Psoas muscle (tissue), 8 donors: ENCODE measurements around the gene TP53TG3. TPM values are rescaled to one million over a fixed set of nuclear protein-coding genes. Genes with fewer than 3 reads are reported as not detected.
"Not testable (repeated sequence)": the region's sequence is repeated elsewhere in the genome, so short reads cannot be mapped to it uniquely, and the experiment has no call there.

Experiments
- ATAC-seq, 4 donors: fragments of 200-7000 bp; cut with Tn5 transposase; one replicate each; pipeline ENCODE4 v1.9.1; 2020; ENCODE audit warnings: moderate library complexity in 3 of 4, mild to moderate bottlenecking in 2 of 4
- DNase-seq, 2 donors: peaks; one replicate each; pipeline ENCODE4 v3.0.0-alpha.2; 2020
- H3K27ac ChIP-seq: fragments of 200-600 bp; one replicate; pipeline ENCODE4 v1.8.0; 2022
- H3K27me3 ChIP-seq, 3 donors: fragments of 200-600 bp in 1 of 3; one replicate each; pipeline versions ENCODE4 v1.6.1 to v1.8.0; 2013 to 2022; ENCODE audit warnings: low read length in 2 of 3, mild to moderate bottlenecking in 2 of 3, moderate library complexity in 1 of 3; ENCODE audit not compliant: insufficient read depth in 3 of 3
- H3K36me3 ChIP-seq, 2 donors: fragments of 200-600 bp in 1 of 2; one replicate each; pipeline versions ENCODE4 v1.6.1 to v1.8.0; 2013 to 2022; ENCODE audit warnings: low read depth in 1 of 2, mild to moderate bottlenecking in 1 of 2, moderate library complexity in 1 of 2; ENCODE audit not compliant: insufficient read depth in 1 of 2
- H3K4me1 ChIP-seq: fragments of 200-600 bp; one replicate; pipeline ENCODE4 v1.8.0; 2022
- H3K4me3 ChIP-seq: fragments of 200-600 bp; one replicate; pipeline ENCODE4 v1.8.0; 2022; ENCODE audit warnings: mild to moderate bottlenecking
- H3K9me3 ChIP-seq: fragments of 200-600 bp; one replicate; pipeline ENCODE4 v1.8.0; 2022
- WGBS, 3 donors: extraction: QIAGEN DNeasy Blood & Tissue Kit; methylation state at CpG; one replicate each; pipeline versions ENCODE4 v1.1.6 to v1.1.7; 2013; 5-methylcytosine and 5-hydroxymethylcytosine counted together
- intact Hi-C, 2 donors: fragments of 100-400 bp; cut with DNase I; formaldehyde crosslinking; loops; one replicate each; pipeline versions ENCODE4 v1.11.0 to v1.14.2; 2022
- long read RNA-seq, 2 donors: library from polyadenylated mRNA; unstranded; transcript quantifications; one replicate each; pipeline ENCODE4 v2.0.0, GENCODE V29; 2021
- polyA plus RNA-seq, 3 donors: library from polyadenylated mRNA; stranded (reverse); fragments of 200-250 nt; gene quantifications; one replicate each; pipeline ENCODE4 v1.2.3, GENCODE V29; 2013
- total RNA-seq, 4 donors: library from RNA; stranded (reverse); fragmentation: NEBNext Ultra II Directional in 2 of 4; extraction: Animal tissue kit (Norgen Biotek cat#: 25700) in 2 of 4; gene quantifications; one replicate each; pipeline versions ENCODE4 v1.2.1 to v1.2.4, GENCODE V29; 2021 to 2023
- donor health status: healthy with polysubstance abuse.
- donor health status: DM: no; HTN: no; CAD: no; lungs with moderate emphysema.
- donor health status: Bipolar disorder and iron deficiency.
- donor health status: healthy.
- donor health status: DM: yes; HTN: yes; CAD: no.
- donor health status: DM: no; HTN: no; CAD: no.
- donor health status: DM: no; HTN: no; CAD: no.
- donor health status: DM: yes; HTN: yes; CAD: no.

The TP53TG3 gene, protein sequence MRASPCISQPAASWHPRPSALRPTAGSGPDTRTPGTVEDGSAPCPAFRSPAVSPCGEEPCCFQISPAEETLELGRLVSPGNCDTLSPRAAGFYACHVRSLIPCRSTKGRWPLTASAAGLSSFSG
- total RNA-seq (1 to 10 TPM in 1 of 4 donors, not detected in 3; 1.1 TPM), polyA plus RNA-seq (under 1 TPM in 1 of 3 donors, not detected in 2; 0.36 TPM)
- long read RNA-seq, donor 1, result 0 reads
- long read RNA-seq, donor 2, result 0 reads

DNA sequence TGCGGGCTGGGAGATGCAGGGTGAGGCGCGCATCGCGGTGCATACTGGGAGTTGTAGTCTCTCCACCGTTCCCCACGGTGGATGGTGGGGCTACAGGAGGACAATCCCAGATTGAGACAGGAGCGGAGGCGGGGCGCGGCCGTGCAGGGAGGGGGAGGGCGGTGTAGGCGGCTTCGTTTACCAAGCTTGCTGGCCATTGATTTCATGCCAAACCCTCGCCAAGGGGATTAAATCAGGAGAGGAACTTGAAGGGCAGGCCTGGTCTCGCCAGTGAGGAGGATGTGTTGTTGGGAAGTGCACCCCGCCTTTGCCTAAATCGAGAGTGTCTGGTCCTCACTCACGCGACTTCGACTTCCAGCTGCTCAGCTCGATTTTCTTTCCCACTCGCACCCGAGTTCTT is at the start of gene TP53TG3:
TP53TG3 (minus strand) TSS at position 101 of the 400 bp plus-strand sequence; CDS start at position 33, 68 bp downstream.
- H3K4me1 ChIP-seq, H3K9me3 ChIP-seq, H3K27me3 ChIP-seq, H3K36me3 ChIP-seq, H3K4me3 ChIP-seq, DNase-seq, intact Hi-C loops, ATAC-seq, H3K27ac ChIP-seq: not testable (repeated sequence)
- WGBS, 3 donors, result no CpG with 5 or more reads among the region's 25 CpGs

DNA sequence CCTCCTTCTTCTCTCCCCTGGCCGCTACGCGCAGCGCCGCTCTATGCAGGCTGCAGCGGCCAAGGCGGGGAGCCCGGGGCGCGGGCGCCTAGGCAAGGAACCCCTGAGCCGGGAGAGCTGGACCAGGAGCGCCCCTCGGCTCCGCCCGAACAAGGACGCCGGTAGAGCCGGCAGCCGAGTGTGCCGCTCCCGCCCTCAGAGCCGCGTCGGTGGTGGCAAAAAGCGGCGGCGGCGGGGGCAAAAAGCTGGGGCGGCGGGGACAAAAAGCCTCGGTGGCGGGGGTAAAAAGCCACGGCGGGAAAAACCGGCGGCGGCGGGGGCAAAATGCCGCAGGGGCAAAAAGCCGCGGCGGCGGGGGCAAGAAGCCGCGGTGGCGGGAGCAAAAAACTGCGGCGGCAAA is 25.1 kb downstream of the TP53TG3 start:
- ATAC-seq, H3K4me3 ChIP-seq, H3K4me1 ChIP-seq, H3K27me3 ChIP-seq, H3K36me3 ChIP-seq, H3K27ac ChIP-seq, H3K9me3 ChIP-seq, DNase-seq, intact Hi-C loops: not testable (repeated sequence)
- 31 to 57% (median 39%) methylated on average over 15 to 39 of the region's 49 CpGs for WGBS, 3 donors

DNA sequence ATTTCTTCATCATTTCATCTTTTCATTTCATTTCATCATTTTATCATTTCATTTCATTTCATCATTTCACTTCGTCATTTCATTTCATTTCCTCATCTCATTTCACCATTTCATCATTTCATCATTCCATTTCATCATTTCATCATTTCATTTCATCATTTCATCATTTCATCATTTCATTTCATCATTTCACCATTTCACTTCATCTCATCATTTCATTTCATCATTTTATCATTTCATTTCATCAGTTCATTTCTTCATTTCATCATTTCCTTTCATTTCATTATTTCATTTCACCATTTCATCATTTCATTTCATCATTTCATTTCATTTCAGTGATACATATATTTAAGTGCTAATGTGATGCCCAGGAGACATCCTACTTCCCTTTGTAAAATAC is 28.4 kb downstream of the TP53TG3 start:
- H3K36me3 ChIP-seq, H3K4me3 ChIP-seq, intact Hi-C loops, H3K27me3 ChIP-seq, H3K27ac ChIP-seq, H3K4me1 ChIP-seq, H3K9me3 ChIP-seq, ATAC-seq, DNase-seq: not testable (repeated sequence)
- no CpG with 5 or more reads among the region's 1 CpG for WGBS, 3 donors

DNA sequence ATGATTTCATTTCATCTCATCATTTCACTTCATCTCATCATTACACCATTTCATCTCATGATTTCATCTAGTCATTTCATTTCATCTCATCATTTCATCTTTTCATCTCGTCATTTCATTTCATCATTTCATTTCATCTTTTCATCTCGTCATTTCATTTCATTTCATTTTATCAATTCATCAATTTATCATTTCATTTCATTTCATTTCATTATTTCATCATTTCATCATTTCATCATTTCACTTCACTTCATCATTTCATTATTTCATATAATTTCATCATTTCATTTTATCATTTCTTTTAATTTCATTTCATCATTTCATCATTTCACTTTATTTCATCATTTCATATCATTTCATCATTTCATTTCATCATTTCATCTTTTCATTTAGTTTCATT is 29.2 kb downstream of the TP53TG3 start:
- H3K9me3 ChIP-seq, H3K27me3 ChIP-seq, H3K27ac ChIP-seq, H3K4me1 ChIP-seq, H3K4me3 ChIP-seq, ATAC-seq, H3K36me3 ChIP-seq, intact Hi-C loops, DNase-seq: not testable (repeated sequence)
- WGBS, 3 donors, result 45 to 68% (median 48%) methylated on average over 1 of the region's 2 CpGs

DNA sequence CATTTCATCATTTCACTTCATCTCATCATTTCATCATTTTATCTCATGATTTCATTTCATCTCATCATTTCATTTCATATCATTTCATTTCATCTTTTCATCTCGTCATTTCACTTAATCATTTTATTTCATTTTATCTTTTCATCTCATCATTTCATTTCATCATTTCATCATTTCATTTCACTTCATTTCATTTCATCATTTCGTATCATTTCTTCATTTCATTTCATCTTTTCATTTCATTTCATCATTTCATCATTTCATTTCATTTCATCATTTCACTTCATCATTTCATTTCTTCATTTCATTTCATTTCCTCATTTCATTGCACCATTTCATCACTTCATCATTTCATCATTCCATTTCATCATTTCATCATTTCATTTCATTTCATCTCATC is 29.8 kb downstream of the TP53TG3 start:
- H3K9me3 ChIP-seq, DNase-seq, H3K27me3 ChIP-seq, H3K4me3 ChIP-seq, ATAC-seq, intact Hi-C loops, H3K4me1 ChIP-seq, H3K36me3 ChIP-seq, H3K27ac ChIP-seq: not testable (repeated sequence)
- 14 to 21% (median 17%) methylated on average over 1 of the region's 2 CpGs for WGBS, 3 donors

DNA sequence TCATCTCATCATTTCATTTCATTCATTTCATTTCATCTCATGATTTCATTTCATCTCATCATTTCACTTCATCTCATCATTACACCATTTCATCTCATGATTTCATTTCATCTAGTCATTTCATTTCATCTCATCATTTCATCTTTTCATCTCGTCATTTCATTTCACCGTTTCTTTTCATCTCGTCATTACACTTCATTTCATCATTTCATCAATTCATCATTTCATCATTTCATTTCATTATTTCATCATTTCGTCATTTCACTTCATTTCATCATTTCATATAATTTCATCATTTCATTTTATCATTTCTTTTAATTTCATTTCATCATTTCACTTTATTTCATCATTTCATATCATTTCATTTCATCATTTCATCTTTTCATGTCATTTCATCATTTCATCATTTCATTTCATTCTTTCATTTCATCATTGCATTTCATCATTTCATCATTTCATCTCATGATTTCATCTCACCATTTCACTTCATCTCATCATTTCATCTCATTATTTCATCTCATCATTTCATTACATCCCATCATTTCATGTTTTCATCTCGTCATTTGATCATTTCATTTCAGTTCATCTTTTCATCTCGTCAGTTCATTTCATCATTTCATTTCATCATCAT is 30.6 kb downstream of the TP53TG3 start:
- DNase-seq, H3K27ac ChIP-seq, H3K4me3 ChIP-seq, H3K27me3 ChIP-seq, H3K36me3 ChIP-seq, ATAC-seq, intact Hi-C loops, H3K4me1 ChIP-seq, H3K9me3 ChIP-seq: not testable (repeated sequence)
- 57 to 62% (median 61%) methylated on average over 6 of the region's 6 CpGs for WGBS, 3 donors

DNA sequence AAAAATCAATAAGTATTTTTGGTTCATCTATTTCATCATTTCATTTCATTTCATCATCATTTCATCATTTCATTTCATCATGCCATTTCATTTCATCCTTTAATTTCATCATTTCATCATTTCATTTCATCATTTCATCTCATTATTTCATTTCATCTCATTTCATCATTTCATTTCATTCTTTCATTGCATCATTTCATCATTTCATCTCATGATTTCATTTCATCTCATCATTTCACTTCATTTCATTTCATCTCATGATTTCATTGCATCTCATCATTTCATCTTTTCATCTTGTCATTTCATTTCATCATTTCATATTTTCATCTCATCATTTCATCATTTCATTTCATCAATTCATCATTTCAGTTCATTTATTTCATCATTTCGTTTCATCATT is 31.2 kb downstream of the TP53TG3 start:
- H3K4me3 ChIP-seq, H3K4me1 ChIP-seq, intact Hi-C loops, DNase-seq, H3K27me3 ChIP-seq, H3K36me3 ChIP-seq, ATAC-seq, H3K9me3 ChIP-seq, H3K27ac ChIP-seq: not testable (repeated sequence)
- WGBS, 3 donors, result 17 to 27% (median 19%) methylated on average over 1 of the region's 1 CpG

DNA sequence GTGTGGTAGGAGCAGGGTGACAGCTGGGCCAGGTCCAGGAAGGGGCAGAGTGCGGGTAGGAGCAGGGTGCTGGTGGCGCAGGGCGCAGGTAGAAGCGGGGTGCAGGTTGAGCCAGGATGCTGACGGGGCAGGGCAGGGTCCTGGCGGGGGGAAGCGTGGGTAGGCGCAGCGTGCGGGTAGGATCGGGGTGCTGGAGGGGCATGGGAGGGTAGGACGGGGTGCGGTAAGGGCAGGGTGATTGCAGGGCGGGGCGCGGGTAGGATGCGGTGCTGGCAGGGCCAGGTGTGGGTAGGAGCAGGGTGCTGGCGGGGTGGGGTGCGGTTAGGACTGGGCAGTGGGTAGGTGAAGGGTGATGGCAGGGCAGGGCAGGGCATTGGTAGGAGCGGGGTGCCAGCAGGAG is 38.4 kb downstream of the TP53TG3 start:
- H3K27me3 ChIP-seq, H3K4me3 ChIP-seq, DNase-seq, H3K9me3 ChIP-seq, H3K36me3 ChIP-seq, ATAC-seq, intact Hi-C loops, H3K27ac ChIP-seq, H3K4me1 ChIP-seq: not testable (repeated sequence)
- no CpG with 5 or more reads among the region's 20 CpGs for WGBS, 3 donors

DNA sequence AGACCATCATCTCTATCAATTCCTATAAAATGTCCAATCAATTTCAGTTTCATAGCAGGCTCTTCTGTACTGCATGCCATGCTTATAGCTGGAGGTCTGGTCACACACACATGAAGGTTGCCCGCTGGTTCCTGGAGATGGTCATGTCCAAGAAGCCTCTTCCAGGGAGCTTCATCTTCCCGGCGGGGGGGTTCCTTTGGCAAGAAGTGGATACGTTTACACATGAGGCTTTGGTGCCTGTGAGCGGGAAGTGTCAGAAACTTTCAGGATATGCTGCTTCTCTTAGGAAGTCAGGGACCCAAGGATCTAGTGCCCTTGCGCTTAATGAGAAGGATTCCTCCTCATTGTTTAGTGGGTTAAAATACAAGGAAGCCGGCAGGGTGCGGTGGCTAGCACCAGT is 43.9 kb downstream of the TP53TG3 start:
- H3K9me3 ChIP-seq, DNase-seq, H3K4me1 ChIP-seq, H3K27me3 ChIP-seq, H3K36me3 ChIP-seq, intact Hi-C loops, H3K27ac ChIP-seq, H3K4me3 ChIP-seq, ATAC-seq: not testable (repeated sequence)
- 79 to 88% (median 82%) methylated on average over 5 to 6 of the region's 8 CpGs for WGBS, 3 donors
